WTC11 (cell line): Measurements from ENCODE around the gene SLC44A1. TPM values are rescaled to one million over a fixed set of nuclear protein-coding genes. Genes with fewer than 3 reads are reported as not detected.

Source experiments
- ATAC-seq: fragments of 200-7000 bp; cut with Tn5 transposase; 2 replicates; pipeline ENCODE4 v1.10.0; 2021; ENCODE audit warnings: mild to moderate bottlenecking, moderate library complexity
- CTCF ChIA-PET: fragments of 300-600 bp; sonication (Branson Sonifier 250); formaldehyde crosslinking; loops from one replicate; lab custom pipeline; 2021; ENCODE audit warnings: antibody characterized with exemption; lab: Charles Lee
- POLR2A ChIA-PET: fragments of 350-600 bp; sonication (Branson Sonifier 250); formaldehyde crosslinking; loops from one replicate; lab custom pipeline; 2021; ENCODE audit warnings: antibody characterized with exemption; lab: Charles Lee
- DNase-seq: peaks from one replicate; pipeline ENCODE4 v3.0.0; 2021; ENCODE audit warnings: low spot score
- H3K27ac Mint-ChIP-seq: 2 replicates; pipeline ENCODE4 v1.8.0; 2021; ENCODE audit warnings: mixed read lengths
- H3K27me3 Mint-ChIP-seq: 2 replicates; pipeline ENCODE4 v1.8.0; 2021; ENCODE audit warnings: low read depth, mild to moderate bottlenecking, moderate library complexity, mixed read lengths
- H3K36me3 Mint-ChIP-seq: 2 replicates; pipeline ENCODE4 v1.8.0; 2021; ENCODE audit warnings: mixed read lengths
- H3K4me1 Mint-ChIP-seq: 2 replicates; pipeline ENCODE4 v1.8.0; 2022; ENCODE audit warnings: mixed read lengths
- H3K4me3 Mint-ChIP-seq: 2 replicates; pipeline ENCODE4 v1.8.0; 2021; ENCODE audit warnings: mild to moderate bottlenecking, moderate library complexity, mixed read lengths
- H3K9me3 Mint-ChIP-seq: 2 replicates; pipeline ENCODE4 v1.8.0; 2021; ENCODE audit warnings: mixed read lengths
- ATF3 ChIP-seq: sonication (generic); formaldehyde crosslinking; conservative IDR thresholded peaks from 2 replicates; pipeline ENCODE4 v1.8.1; 2022; ENCODE audit warnings: mild to moderate bottlenecking, missing genetic modification reagents
- CBFB ChIP-seq: sonication (generic); formaldehyde crosslinking; IDR thresholded peaks from 2 replicates; pipeline ENCODE4 v1.8.1; 2022; ENCODE audit warnings: mild to moderate bottlenecking, low read depth, missing genetic modification reagents
- E2F1 ChIP-seq: sonication (generic); formaldehyde crosslinking; IDR thresholded peaks from 2 replicates; pipeline ENCODE4 v1.8.0; 2022; ENCODE audit warnings: mild to moderate bottlenecking, missing genetic modification reagents
- HMGA2 ChIP-seq: fragments of 250-450 bp; sonication (Bioruptor Pico); IDR thresholded peaks from 2 replicates; pipeline ENCODE4 v1.4.0; 2021; ENCODE audit warnings: mild to moderate bottlenecking, moderate library complexity
- HMGXB4 ChIP-seq: sonication (generic); formaldehyde crosslinking; IDR thresholded peaks from 2 replicates; pipeline ENCODE4 v1.8.1; 2023; ENCODE audit warnings: mild to moderate bottlenecking, moderate library complexity, missing genetic modification reagents
- KAT7 ChIP-seq: sonication (generic); formaldehyde crosslinking; IDR thresholded peaks from 2 replicates; pipeline ENCODE4 v1.8.1; 2023; ENCODE audit warnings: missing genetic modification reagents, mild to moderate bottlenecking, borderline replicate concordance
- MAX ChIP-seq: sonication (generic); formaldehyde crosslinking; IDR thresholded peaks from 2 replicates; pipeline ENCODE4 v1.8.0; 2022; ENCODE audit warnings: mild to moderate bottlenecking, missing genetic modification reagents
- MLX ChIP-seq: sonication (generic); formaldehyde crosslinking; IDR thresholded peaks from 2 replicates; pipeline ENCODE4 v1.8.1; 2023; ENCODE audit warnings: mild to moderate bottlenecking, missing genetic modification reagents, moderate library complexity
- MXD4 ChIP-seq: fragments of 250-450 bp; sonication (Bioruptor Pico); IDR thresholded peaks from 2 replicates; pipeline ENCODE4 v1.8.0; 2021; ENCODE audit warnings: mild to moderate bottlenecking, moderate library complexity, borderline replicate concordance
- NR3C1 ChIP-seq: sonication (generic); formaldehyde crosslinking; conservative IDR thresholded peaks from 2 replicates; pipeline ENCODE4 v1.8.1; 2023; ENCODE audit warnings: low read depth, mild to moderate bottlenecking, missing genetic modification reagents
- RELA ChIP-seq: sonication (generic); formaldehyde crosslinking; IDR thresholded peaks from 2 replicates; pipeline ENCODE4 v1.8.1; 2022; ENCODE audit warnings: missing genetic modification reagents, mild to moderate bottlenecking, borderline replicate concordance
- SMAD4 ChIP-seq: sonication (generic); formaldehyde crosslinking; IDR thresholded peaks from 2 replicates; pipeline ENCODE4 v1.8.0; 2022; ENCODE audit warnings: mild to moderate bottlenecking, missing genetic modification reagents
- ZNF396 ChIP-seq: fragments of 250-450 bp; sonication (Bioruptor Pico); IDR thresholded peaks from 2 replicates; pipeline ENCODE4 v1.8.0; 2021; ENCODE audit warnings: mild to moderate bottlenecking, moderate library complexity, borderline replicate concordance
- ZNF425 ChIP-seq: fragments of 250-450 bp; sonication (Bioruptor Pico); conservative IDR thresholded peaks from 2 replicates; pipeline ENCODE4 v1.9.0; 2021; ENCODE audit warnings: mild to moderate bottlenecking
- ZNF671 ChIP-seq: fragments of 250-450 bp; sonication (Bioruptor Pico); IDR thresholded peaks from 2 replicates; pipeline ENCODE4 v1.8.0; 2021; ENCODE audit warnings: mild to moderate bottlenecking
- total RNA-seq: library from RNA; stranded (reverse); gene quantifications from 3 replicates; pipeline ENCODE4 v1.2.3, GENCODE V29; 2021

SLC44A1 gene
- total RNA-seq, 1 experiment from 2014 or later, result 48.9 TPM

GRCh38 chr9:105444130-105444529 lies 199.7 kb downstream of the SLC44A1 start:
- no peak for TF ChIP-seq KAT7 (CRISPR knock-in tag)
- no peak for TF ChIP-seq ZNF671 (CRISPR knock-in tag)
- TF ChIP-seq NR3C1 (CRISPR knock-in tag), result no peak
- TF ChIP-seq ATF3 (CRISPR knock-in tag), result no peak
- TF ChIP-seq SMAD4 (CRISPR knock-in tag), result no peak
- TF ChIP-seq MLX, result no peak
- no peak for TF ChIP-seq MAX
- TF ChIP-seq HMGA2, result no peak
- TF ChIP-seq ZNF396 (CRISPR knock-in tag), result no peak
- no peak for TF ChIP-seq HMGXB4 (CRISPR knock-in tag)
- TF ChIP-seq MXD4 (CRISPR knock-in tag), result no peak
- ChIA-PET CTCF (no interaction called here), POLR2A (no interaction called here)
- DNase-seq (no peak), ATAC-seq (no peak)
- Mint-ChIP-seq H3K9me3 (peaks cover 8% of the 10 kb centered on the region), H3K36me3 (no peaks in the 10 kb centered on the region), H3K27me3 (no peaks in the 10 kb centered on the region; the same call in none of the 2 replicates), H3K27ac (no peak overlapping the region), H3K4me1 (peaks cover 14% of the 10 kb centered on the region), H3K4me3 (no peak overlapping the region)

GRCh38 chr9:105445203-105445881 lies 200.9 kb downstream of the SLC44A1 start:
- DNase-seq (no peak), ATAC-seq (no peak)
- TF ChIP-seq E2F1, result no peak
- TF ChIP-seq CBFB (CRISPR knock-in tag), result no peak
- no peak for TF ChIP-seq RELA (CRISPR knock-in tag)
- TF ChIP-seq ZNF425 (CRISPR knock-in tag), result no peak
- Mint-ChIP-seq H3K4me1 (peaks cover 25% of the 10 kb centered on the region), H3K36me3 (no peaks in the 10 kb centered on the region), H3K27me3 (no peaks in the 10 kb centered on the region; the same call in none of the 2 replicates), H3K9me3 (peaks cover 4% of the 10 kb centered on the region), H3K27ac (no peak overlapping the region), H3K4me3 (no peak overlapping the region)
- ChIA-PET CTCF (no interaction called here), POLR2A (interaction anchor here (0.6 kb wide), 2 partner anchors 221 to 701 kb away, joined by 3 to 7 read pairs; no protein-coding TSS in a partner anchor)
